H1 (cell line): ENCODE data around the gene GP5. TPM values are rescaled to one million over a fixed set of nuclear protein-coding genes. Genes with fewer than 3 reads are reported as not detected.

Experiments used
- CTCF ChIA-PET: fragments of 300-600 bp; sonication (Branson Sonifier 250); formaldehyde crosslinking; loops from one replicate; lab custom pipeline; 2021; ENCODE audit not compliant: partially characterized antibody; lab: Charles Lee
- POLR2A ChIA-PET: fragments of 300-600 bp; sonication (Branson Sonifier 250); formaldehyde crosslinking; loops from one replicate; lab custom pipeline; 2021; ENCODE audit warnings: inconsistent platforms; ENCODE audit not compliant: partially characterized antibody; lab: Charles Lee
- DNase-seq, 2 experiments: peaks; one replicate each; pipeline versions ENCODE4 v3.0.0 to v3.0.0-alpha.2; 2010 to 2022; ENCODE audit warnings: low spot score in 2 of 2, low read depth in 1 of 2, mixed read lengths in 1 of 2
- FAIRE-seq: peaks from 2 replicates; lab custom pipeline; 2011; peaks lifted over from hg19 to GRCh38; lab: Jason Lieb, UNC
- H2AFZ ChIP-seq: 2 replicates; pipeline ENCODE4 v1.8.1; 2012; ENCODE audit warnings: low read length, inconsistent platforms
- H2AK5ac ChIP-seq: 2 replicates; pipeline ENCODE4 v1.6.1; 2013; ENCODE audit warnings: low read depth, low read length
- H2BK120ac ChIP-seq: replicated peaks from 2 replicates; pipeline ENCODE3; 2013; ENCODE audit warnings: low read depth, low read length, inconsistent platforms
- H2BK12ac ChIP-seq: 2 replicates; pipeline ENCODE4 v1.6.1; 2013; ENCODE audit warnings: low read depth, low read length
- H2BK15ac ChIP-seq: 2 replicates; pipeline ENCODE4 v1.6.1; 2013; ENCODE audit warnings: low read length
- H2BK20ac ChIP-seq: 2 replicates; pipeline ENCODE4 v1.6.1; 2013; ENCODE audit warnings: low read length
- H2BK5ac ChIP-seq: 2 replicates; pipeline ENCODE4 v1.6.1; 2013; ENCODE audit warnings: low read depth, low read length
- H3K14ac ChIP-seq: 2 replicates; pipeline ENCODE4 v1.6.1; 2013; ENCODE audit warnings: inconsistent platforms; ENCODE audit not compliant: insufficient read length
- H3K18ac ChIP-seq: 2 replicates; pipeline ENCODE4 v1.6.1; 2013; ENCODE audit warnings: low read length; ENCODE audit errors: extremely low read depth
- H3K23ac ChIP-seq: 2 replicates; pipeline ENCODE4 v1.6.1; 2013; ENCODE audit warnings: inconsistent platforms; ENCODE audit not compliant: insufficient read length
- H3K23me2 ChIP-seq: 2 replicates; pipeline ENCODE4 v1.6.1; 2013; ENCODE audit warnings: low read depth, low read length
- H3K27ac ChIP-seq: 2 replicates; pipeline ENCODE4 v1.6.1; 2011; ENCODE audit warnings: low read depth, low read length, inconsistent platforms
- H3K27me3 ChIP-seq, 4 experiments: replicated peaks in 1 of 4; 1 replicate in 1 of 4; 2 replicates in 3 of 4; pipeline versions ENCODE4 v1.6.1 to v1.8.1; 2011 to 2013; ENCODE audit warnings: low read length in 3 of 4, mild to moderate bottlenecking in 3 of 4, inconsistent platforms in 2 of 4, mixed read lengths in 2 of 4, moderate library complexity in 1 of 4; ENCODE audit not compliant: control insufficient read depth in 3 of 4, insufficient read depth in 3 of 4; ENCODE audit errors: extremely low read depth in 1 of 4
- H3K36me3 ChIP-seq, 4 experiments: 2 replicates each; pipeline versions ENCODE4 v1.6.1 to v1.8.1; 2011 to 2013; ENCODE audit warnings: mild to moderate bottlenecking in 4 of 4, low read length in 3 of 4, moderate library complexity in 2 of 4, control low read depth in 1 of 4, inconsistent platforms in 1 of 4; ENCODE audit not compliant: insufficient read depth in 4 of 4, control insufficient read depth in 2 of 4
- H3K4ac ChIP-seq: replicated peaks from 2 replicates; pipeline ENCODE3; 2013; ENCODE audit warnings: low read length, low read depth, mixed read lengths, inconsistent platforms; ENCODE audit not compliant: insufficient read length
- H3K4me1 ChIP-seq, 4 experiments: replicated peaks in 1 of 4; 1 replicate in 1 of 4; 2 replicates in 3 of 4; pipeline versions ENCODE4 v1.6.1 to v1.8.1; 2011 to 2013; ENCODE audit warnings: low read length in 3 of 4, inconsistent platforms in 2 of 4, mixed read lengths in 1 of 4; ENCODE audit not compliant: insufficient read depth in 4 of 4, control insufficient read depth in 3 of 4
- H3K4me2 ChIP-seq, 2 experiments: 2 replicates each; pipeline versions ENCODE4 v1.6.1 to v1.8.1; 2011 to 2013; ENCODE audit warnings: low read depth in 2 of 2, low read length in 2 of 2, control low read depth in 1 of 2, inconsistent platforms in 1 of 2, mild to moderate bottlenecking in 1 of 2; ENCODE audit not compliant: insufficient read depth in 1 of 2
- H3K4me3 ChIP-seq, 4 experiments: fragments of 200-600, 300-600 bp in 1 of 4; sonication (generic), shearing (Covaris generic), sonication (Bioruptor Twin) in 1 of 4; 2 replicates each; pipeline versions ENCODE4 v1.5.1 to v1.8.1; 2011 to 2016; ENCODE audit warnings: low read length in 4 of 4, low read depth in 3 of 4, control low read depth in 2 of 4, inconsistent platforms in 2 of 4, mild to moderate bottlenecking in 2 of 4, mixed read lengths in 1 of 4, moderate library complexity in 1 of 4; ENCODE audit not compliant: insufficient read depth in 2 of 4; ENCODE audit errors: extremely low read depth in 1 of 4
- H3K56ac ChIP-seq: replicated peaks from 2 replicates; pipeline ENCODE3; 2013; ENCODE audit warnings: low read depth, mild to moderate bottlenecking, mixed read lengths, low read length, inconsistent platforms; ENCODE audit not compliant: insufficient read length
- H3K79me1 ChIP-seq: 2 replicates; pipeline ENCODE4 v1.6.1; 2013; ENCODE audit warnings: low read depth, low read length, control low read depth
- H3K79me2 ChIP-seq, 2 experiments: 2 replicates each; pipeline versions ENCODE4 v1.6.1 to v1.8.1; 2012 to 2013; ENCODE audit warnings: low read length in 2 of 2, mild to moderate bottlenecking in 2 of 2, inconsistent platforms in 1 of 2; ENCODE audit not compliant: insufficient read depth in 2 of 2, control insufficient read depth in 1 of 2
- H3K9ac ChIP-seq, 4 experiments: replicated peaks in 1 of 4; 1 replicate in 1 of 4; 2 replicates in 3 of 4; pipeline versions ENCODE4 v1.6.1 to v1.8.1; 2011 to 2013; ENCODE audit warnings: low read depth in 3 of 4, low read length in 3 of 4, control low read depth in 2 of 4, mild to moderate bottlenecking in 2 of 4, moderate library complexity in 2 of 4, inconsistent platforms in 1 of 4; ENCODE audit errors: extremely low read depth in 1 of 4
- H3K9me3 ChIP-seq, 2 experiments: 2 replicates each; pipeline versions ENCODE4 v1.6.1 to v1.8.1; 2012 to 2013; ENCODE audit warnings: mild to moderate bottlenecking in 2 of 2, moderate library complexity in 2 of 2, control low read depth in 1 of 2, inconsistent platforms in 1 of 2, low read depth in 1 of 2, low read length in 1 of 2, mixed read lengths in 1 of 2; ENCODE audit not compliant: insufficient read depth in 2 of 2
- H4K20me1 ChIP-seq, 2 experiments: replicated peaks in 1 of 2; 2 replicates each; pipeline versions ENCODE3 to v1.8.1; 2011 to 2013; ENCODE audit warnings: inconsistent platforms in 2 of 2, low read length in 2 of 2, mild to moderate bottlenecking in 1 of 2; ENCODE audit not compliant: insufficient read depth in 2 of 2, control insufficient read depth in 1 of 2
- H4K5ac ChIP-seq: 2 replicates; pipeline ENCODE4 v1.6.1; 2013; ENCODE audit warnings: low read length, low read depth, mixed read lengths, inconsistent platforms; ENCODE audit not compliant: insufficient read length
- H4K8ac ChIP-seq: 2 replicates; pipeline ENCODE4 v1.8.0; 2013; ENCODE audit warnings: mild to moderate bottlenecking, moderate library complexity, low read length, inconsistent platforms; ENCODE audit not compliant: insufficient read depth; ENCODE audit errors: extremely low read depth
- H4K91ac ChIP-seq: replicated peaks from 2 replicates; pipeline ENCODE3; 2013; ENCODE audit warnings: low read length, mixed read lengths, inconsistent platforms; ENCODE audit not compliant: insufficient read length
- TBP ChIP-seq: IDR thresholded peaks from 2 replicates; pipeline ENCODE4 v1.6.1; 2011; ENCODE audit warnings: low read depth, low read length, improper control_type of control experiment
- WGBS, 2 experiments: shearing (Covaris generic) in 1 of 2; methylation state at CpG; one replicate each; pipeline versions ENCODE4 v1.1.6 to v1.1.7; 2013 to 2015; ENCODE audit warnings: low lambda C conversion rate in 2 of 2, mixed read lengths in 2 of 2, inconsistent platforms in 1 of 2, low coverage in 1 of 2, missing lambda C conversion rate in 1 of 2; ENCODE audit not compliant: insufficient replicate concordance in 2 of 2, insufficient coverage in 1 of 2, insufficient read length in 1 of 2; ENCODE audit errors: extremely low coverage in 1 of 2, missing lambda C conversion rate in 1 of 2; 5-methylcytosine and 5-hydroxymethylcytosine counted together
- polyA plus RNA-seq, 7 experiments: library from polyadenylated mRNA; depleted of rRNA in 3 of 7; stranded (reverse) in 5 of 7; unstranded in 2 of 7; fragments of >200 nt in 5 of 7; fragments of 200-250 nt in 2 of 7; gene quantifications; 1 replicate in 5 of 7; 2 replicates in 1 of 7; 4 replicates in 1 of 7; pipeline versions ENCODE4 v1.2.1 to v1.2.3, GENCODE V29; 2011 to 2013; ENCODE audit warnings: missing spikeins in 2 of 7, mixed read lengths in 2 of 7
- total RNA-seq: library from RNA; stranded (reverse); fragmentation: NEBNext Ultra II Directional; extraction: Animal tissue kit (Norgen Biotek cat#: 25700); gene quantifications from 2 replicates; pipeline ENCODE4 v1.2.1, GENCODE V29; 2021
- TF ChIP-seq, protein P1 (sequence below): IDR thresholded peaks from 2 replicates; pipeline ENCODE4 v1.6.1; 2012; ENCODE audit warnings: inconsistent platforms

Gene GP5
- total and polyA plus RNA-seq, 2 of the 8 experiments (the other 6 are each of a cell fraction or from before 2014, with no cell fraction given), result 0.13 to 0.14 TPM

DNA sequence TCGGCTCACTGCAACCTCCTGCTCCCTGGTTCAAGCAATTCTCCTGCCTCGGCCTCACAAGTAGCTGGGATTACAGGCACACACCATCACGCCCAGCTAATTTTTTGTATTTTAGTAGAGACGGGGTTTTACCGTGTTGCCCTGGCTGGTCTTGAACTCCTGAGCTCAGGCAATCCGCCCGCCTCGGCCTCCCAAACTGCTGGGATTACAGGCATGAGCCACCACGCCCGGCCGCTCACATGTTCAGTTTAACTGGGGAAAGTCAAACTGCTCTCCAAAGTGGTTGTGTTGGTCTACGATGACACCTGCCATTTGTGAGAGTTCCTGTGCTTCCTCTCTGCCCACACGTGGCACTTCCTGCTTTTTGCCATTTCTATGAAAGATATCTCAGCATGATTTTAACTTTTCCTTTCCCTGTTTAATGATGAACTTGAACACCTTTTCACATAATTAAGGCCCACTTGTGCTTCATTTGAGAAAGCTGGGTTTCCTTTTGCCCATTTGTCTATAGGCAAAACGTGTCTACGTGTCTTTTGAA lies 877 bp upstream of the GP5 start:
- Histone ChIP-seq H3K14ac (no peak overlapping the region), H2BK120ac (no peak overlapping the region), H4K20me1 (no peaks in the 10 kb centered on the region), H4K8ac (no peak overlapping the region), H3K79me2 (no peaks in the 10 kb centered on the region), H2BK12ac (no peak overlapping the region), H3K18ac (no peak overlapping the region), H3K9me3 (peaks cover 0 to 4% of the 10 kb centered on the region in 2 experiments; a peak in 1 of 4 replicates), H3K9ac (no peak overlapping the region), H3K23ac (no peak overlapping the region), H3K4me3 (no peak overlapping the region), H2BK15ac (no peak overlapping the region), H3K79me1 (no peaks in the 10 kb centered on the region), H3K36me3 (no peaks in the 10 kb centered on the region), H2BK5ac (no peak overlapping the region), H3K56ac (no peak overlapping the region), H3K27me3 (peaks cover 16 to 35% (median 25%) of the 10 kb centered on the region in 4 experiments), H3K4ac (no peak overlapping the region), H3K4me1 (peaks cover 0 to 11% (median 5%) of the 10 kb centered on the region in 4 experiments; a peak in 5 of 7 replicates), H2AK5ac (no peak overlapping the region), H4K5ac (no peak overlapping the region), H3K27ac (no peak overlapping the region)
- ChIA-PET POLR2A (no interaction called here), CTCF (interaction anchor here (0.7 to 6.7 kb wide), 6 partner anchors 12 to 685 kb away, joined by 3 to 122 read pairs (median 7); partner anchors contain the start of gene CPN2)
- WGBS, 2 experiments, result 87% methylated on average over 15 of the region's 15 CpGs; no CpG with 5 or more reads in 1 of the 2 experiments
- no peak for DNase-seq
- no peak for TF ChIP-seq TBP
- TF ChIP-seq, protein P1, sequence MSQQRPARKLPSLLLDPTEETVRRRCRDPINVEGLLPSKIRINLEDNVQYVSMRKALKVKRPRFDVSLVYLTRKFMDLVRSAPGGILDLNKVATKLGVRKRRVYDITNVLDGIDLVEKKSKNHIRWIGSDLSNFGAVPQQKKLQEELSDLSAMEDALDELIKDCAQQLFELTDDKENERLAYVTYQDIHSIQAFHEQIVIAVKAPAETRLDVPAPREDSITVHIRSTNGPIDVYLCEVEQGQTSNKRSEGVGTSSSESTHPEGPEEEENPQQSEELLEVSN, result no peak
- TF ChIP-seq, all 59 proteins: peak for 0
- Histone ChIP-seq H4K91ac (no peak overlapping the region), H2BK20ac (no peak overlapping the region), H3K23me2 (peaks cover 3% of the 10 kb centered on the region), H2AFZ (no peak overlapping the region), H3K4me2 (no peak overlapping the region)
- FAIRE-seq, result no peak
